ENCODE measurements around the gene PCDH20. TPM values are rescaled to one million over a fixed set of nuclear protein-coding genes. Genes with fewer than 3 reads are reported as not detected.

The PCDH20 gene
- total and polyA plus RNA-seq, 4 donors, result 0.33 to 1.3 (median 0.76) TPM

- Histone ChIP-seq H3K27ac (ENCODE audit: low read depth in 1 of 2, low read length in 2 of 2) (no peak overlapping the region), H3K9ac (ENCODE audit: low read depth in 1 of 2, low read length in 2 of 2) (no peak overlapping the region), H3K4me3 (ENCODE audit: low read depth in 1 of 3, low read length in 3 of 3) (no peak overlapping the region), H3K27me3 (ENCODE audit: control insufficient read depth in 4 of 4, insufficient read depth in 4 of 4, low read length in 3 of 4) (no peaks in the 10 kb centered on the region), H3K4me1 (ENCODE audit: control insufficient read depth in 4 of 4, insufficient read depth in 4 of 4, low read length in 3 of 4) (peaks cover 4 to 20% (median 12%) of the 10 kb centered on the region in 4 donors), H3K9me3 (ENCODE audit: control insufficient read depth in 4 of 4, low read length in 3 of 4) (no peaks in the 10 kb centered on the region), H3K36me3 (ENCODE audit: control insufficient read depth in 4 of 4, insufficient read depth in 3 of 4, low read depth in 1 of 4, low read length in 3 of 4) (no peaks in the 10 kb centered on the region)
- 49% methylated on average over 2 of the region's 2 CpGs for WGBS
- TF ChIP-seq HNF4G (IDR thresholded peaks at IDR 0.05) (no peak), YY1 (IDR thresholded peaks at IDR 0.05) (no peak), MAX (IDR thresholded peaks at IDR 0.05) (no peak), EGR1 (IDR thresholded peaks at IDR 0.05; ENCODE audit: low read depth in 2 of 2) (no peak), ATF3 (IDR thresholded peaks at IDR 0.05) (no peak), CTCF (IDR thresholded peaks at IDR 0.05; ENCODE audit: low read depth, low read length, missing input control) (no peak), RAD21 (IDR thresholded peaks at IDR 0.05) (no peak)
- no peak for DNase-seq (ENCODE audit: low spot score)
These were observed 5.4 kb downstream of the PCDH20 start for GRCh38 chr13:61410266-61410665.

- Histone ChIP-seq H3K36me3 (ENCODE audit: control insufficient read depth in 4 of 4, insufficient read depth in 3 of 4, low read depth in 1 of 4, low read length in 3 of 4) (no peaks in the 10 kb centered on the region), H3K27ac (ENCODE audit: low read depth in 1 of 2, low read length in 2 of 2) (no peak overlapping the region), H3K9ac (ENCODE audit: low read depth in 1 of 2, low read length in 2 of 2) (no peak overlapping the region), H3K27me3 (ENCODE audit: control insufficient read depth in 4 of 4, insufficient read depth in 4 of 4, low read length in 3 of 4) (no peaks in the 10 kb centered on the region), H3K4me3 (ENCODE audit: low read depth in 1 of 3, low read length in 3 of 3) (no peak overlapping the region), H3K9me3 (ENCODE audit: control insufficient read depth in 4 of 4, low read length in 3 of 4) (no peaks in the 10 kb centered on the region), H3K4me1 (ENCODE audit: control insufficient read depth in 4 of 4, insufficient read depth in 4 of 4, low read length in 3 of 4) (peaks cover 0 to 3% (median 2%) of the 10 kb centered on the region in 4 donors)
- TF ChIP-seq SP1 (IDR thresholded peaks at IDR 0.05) (no peak), FOXA2 (IDR thresholded peaks at IDR 0.05) (no peak), HNF4G (IDR thresholded peaks at IDR 0.05) (no peak), ATF3 (IDR thresholded peaks at IDR 0.05) (no peak), MAX (IDR thresholded peaks at IDR 0.05) (no peak), HNF4A (conservative IDR thresholded peaks at IDR 0.05) (no peak), RAD21 (IDR thresholded peaks at IDR 0.05) (no peak), YY1 (IDR thresholded peaks at IDR 0.05) (no peak), CTCF (IDR thresholded peaks at IDR 0.05; ENCODE audit: low read depth, low read length, missing input control) (no peak)
- no peak for DNase-seq (ENCODE audit: low spot score)
- WGBS, result 2% methylated on average over 1 of the region's 1 CpG
These were observed 7.1 kb downstream of the PCDH20 start for GRCh38 chr13:61408571-61408970.

GRCh38 chr13:61406275-61406674 is 9.4 kb downstream of the PCDH20 start:
- Histone ChIP-seq H3K4me3 (ENCODE audit: low read depth in 1 of 3, low read length in 3 of 3) (no peak overlapping the region), H3K27me3 (ENCODE audit: control insufficient read depth in 4 of 4, insufficient read depth in 4 of 4, low read length in 3 of 4) (peaks cover 0 to 2% (median 0%) of the 10 kb centered on the region in 4 donors), H3K9me3 (ENCODE audit: control insufficient read depth in 4 of 4, low read length in 3 of 4) (no peaks in the 10 kb centered on the region), H3K9ac (ENCODE audit: low read depth in 1 of 2, low read length in 2 of 2) (no peak overlapping the region), H3K36me3 (ENCODE audit: control insufficient read depth in 4 of 4, insufficient read depth in 3 of 4, low read depth in 1 of 4, low read length in 3 of 4) (no peaks in the 10 kb centered on the region), H3K4me1 (ENCODE audit: control insufficient read depth in 4 of 4, insufficient read depth in 4 of 4, low read length in 3 of 4) (no peaks in the 10 kb centered on the region), H3K27ac (ENCODE audit: low read depth in 1 of 2, low read length in 2 of 2) (no peak overlapping the region)
- WGBS, result 75% methylated on average over 1 of the region's 1 CpG
- DNase-seq (ENCODE audit: low spot score), result no peak
- TF ChIP-seq YY1 (IDR thresholded peaks at IDR 0.05) (no peak), JUND (IDR thresholded peaks at IDR 0.05) (no peak), FOXA1 (IDR thresholded peaks at IDR 0.05) (no peak), HNF4A (conservative IDR thresholded peaks at IDR 0.05) (no peak), SP1 (IDR thresholded peaks at IDR 0.05) (no peak), ATF3 (IDR thresholded peaks at IDR 0.05) (no peak), RAD21 (IDR thresholded peaks at IDR 0.05) (no peak), RXRA (IDR thresholded peaks at IDR 0.05) (no peak), TAF1 (conservative IDR thresholded peaks at IDR 0.05) (no peak), MAX (IDR thresholded peaks at IDR 0.05) (no peak), FOXA2 (IDR thresholded peaks at IDR 0.05) (no peak), HNF4G (IDR thresholded peaks at IDR 0.05) (no peak), GABPA (IDR thresholded peaks at IDR 0.05 in 1 of 2, conservative IDR thresholded peaks at IDR 0.05 in 1 of 2) (no peak)

Measured in liver (tissue), 9 donors.